Neural cell (in vitro differentiated cells): ENCODE results near the gene SLC66A2.

Experiments
- EP300 ChIP-seq: fragments of 450-650 bp; conservative IDR thresholded peaks from 2 replicates; pipeline ENCODE4 v1.6.1; 2014; ENCODE audit warnings: antibody characterized with exemption, mild to moderate bottlenecking, moderate library complexity; ENCODE audit not compliant: poor library complexity, severe bottlenecking
- EZH2 ChIP-seq: fragments of 200-600, 300-800 bp; shearing (Covaris generic), sonication (generic); IDR thresholded peaks from 2 replicates; pipeline ENCODE4 v1.6.1; 2014; ENCODE audit warnings: antibody characterized with exemption, low read length, borderline replicate concordance, mild to moderate bottlenecking; ENCODE audit not compliant: insufficient read depth, poor library complexity, severe bottlenecking
- MXI1 ChIP-seq: fragments of 450-650 bp; conservative IDR thresholded peaks from 2 replicates; pipeline ENCODE4 v1.6.1; 2014; ENCODE audit warnings: antibody characterized with exemption, mild to moderate bottlenecking; ENCODE audit not compliant: poor library complexity, severe bottlenecking
- POLR2AphosphoS5 ChIP-seq: IDR thresholded peaks from 2 replicates; pipeline ENCODE4 v1.6.1; 2012
- RAD21 ChIP-seq: fragments of 450-650 bp; conservative IDR thresholded peaks from 2 replicates; pipeline ENCODE4 v1.6.1; 2014; ENCODE audit warnings: antibody characterized with exemption, mild to moderate bottlenecking, moderate library complexity
- SMC3 ChIP-seq: fragments of 450-650 bp; conservative IDR thresholded peaks from 2 replicates; pipeline ENCODE4 v1.6.1; 2014; ENCODE audit warnings: antibody characterized with exemption, mild to moderate bottlenecking, moderate library complexity; ENCODE audit not compliant: poor library complexity
- TF ChIP-seq, protein P1 (sequence below): fragments of 450-650 bp; IDR thresholded peaks from 2 replicates; pipeline ENCODE4 v1.5.1; 2014; ENCODE audit warnings: antibody characterized with exemption, mild to moderate bottlenecking, moderate library complexity; ENCODE audit not compliant: poor library complexity, severe bottlenecking
- TF ChIP-seq, protein P2 (sequence below): IDR thresholded peaks from 2 replicates; pipeline ENCODE4 v1.6.1; 2012; ENCODE audit warnings: borderline replicate concordance

DNA sequence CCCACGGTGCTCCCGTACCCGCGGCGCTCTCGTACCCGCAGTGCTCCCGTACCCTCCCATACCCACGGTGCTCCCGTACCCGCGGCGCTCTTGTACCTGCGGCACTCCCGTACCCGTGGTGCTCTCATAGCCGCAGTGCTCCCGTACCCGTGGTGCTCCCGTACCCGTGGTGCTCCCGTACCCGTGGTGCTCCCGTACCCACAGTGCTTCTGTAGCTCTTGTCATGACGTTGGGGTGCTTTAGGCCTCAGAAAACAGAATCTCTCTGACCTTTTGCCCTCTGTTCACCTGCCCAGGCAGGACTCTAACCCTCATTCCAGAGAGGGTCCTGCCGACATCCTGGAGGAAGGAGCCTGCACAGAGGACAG is 35.3 kb downstream of the SLC66A2 start:
- TF ChIP-seq, protein P1, sequence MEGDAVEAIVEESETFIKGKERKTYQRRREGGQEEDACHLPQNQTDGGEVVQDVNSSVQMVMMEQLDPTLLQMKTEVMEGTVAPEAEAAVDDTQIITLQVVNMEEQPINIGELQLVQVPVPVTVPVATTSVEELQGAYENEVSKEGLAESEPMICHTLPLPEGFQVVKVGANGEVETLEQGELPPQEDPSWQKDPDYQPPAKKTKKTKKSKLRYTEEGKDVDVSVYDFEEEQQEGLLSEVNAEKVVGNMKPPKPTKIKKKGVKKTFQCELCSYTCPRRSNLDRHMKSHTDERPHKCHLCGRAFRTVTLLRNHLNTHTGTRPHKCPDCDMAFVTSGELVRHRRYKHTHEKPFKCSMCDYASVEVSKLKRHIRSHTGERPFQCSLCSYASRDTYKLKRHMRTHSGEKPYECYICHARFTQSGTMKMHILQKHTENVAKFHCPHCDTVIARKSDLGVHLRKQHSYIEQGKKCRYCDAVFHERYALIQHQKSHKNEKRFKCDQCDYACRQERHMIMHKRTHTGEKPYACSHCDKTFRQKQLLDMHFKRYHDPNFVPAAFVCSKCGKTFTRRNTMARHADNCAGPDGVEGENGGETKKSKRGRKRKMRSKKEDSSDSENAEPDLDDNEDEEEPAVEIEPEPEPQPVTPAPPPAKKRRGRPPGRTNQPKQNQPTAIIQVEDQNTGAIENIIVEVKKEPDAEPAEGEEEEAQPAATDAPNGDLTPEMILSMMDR, result no peak
- TF ChIP-seq POLR2AphosphoS5, result no peak
- TF ChIP-seq EZH2, result no peak
- no peak for TF ChIP-seq SMC3
- no peak for TF ChIP-seq EP300
- no peak for TF ChIP-seq RAD21
- TF ChIP-seq MXI1, result no peak
- TF ChIP-seq, protein P2, sequence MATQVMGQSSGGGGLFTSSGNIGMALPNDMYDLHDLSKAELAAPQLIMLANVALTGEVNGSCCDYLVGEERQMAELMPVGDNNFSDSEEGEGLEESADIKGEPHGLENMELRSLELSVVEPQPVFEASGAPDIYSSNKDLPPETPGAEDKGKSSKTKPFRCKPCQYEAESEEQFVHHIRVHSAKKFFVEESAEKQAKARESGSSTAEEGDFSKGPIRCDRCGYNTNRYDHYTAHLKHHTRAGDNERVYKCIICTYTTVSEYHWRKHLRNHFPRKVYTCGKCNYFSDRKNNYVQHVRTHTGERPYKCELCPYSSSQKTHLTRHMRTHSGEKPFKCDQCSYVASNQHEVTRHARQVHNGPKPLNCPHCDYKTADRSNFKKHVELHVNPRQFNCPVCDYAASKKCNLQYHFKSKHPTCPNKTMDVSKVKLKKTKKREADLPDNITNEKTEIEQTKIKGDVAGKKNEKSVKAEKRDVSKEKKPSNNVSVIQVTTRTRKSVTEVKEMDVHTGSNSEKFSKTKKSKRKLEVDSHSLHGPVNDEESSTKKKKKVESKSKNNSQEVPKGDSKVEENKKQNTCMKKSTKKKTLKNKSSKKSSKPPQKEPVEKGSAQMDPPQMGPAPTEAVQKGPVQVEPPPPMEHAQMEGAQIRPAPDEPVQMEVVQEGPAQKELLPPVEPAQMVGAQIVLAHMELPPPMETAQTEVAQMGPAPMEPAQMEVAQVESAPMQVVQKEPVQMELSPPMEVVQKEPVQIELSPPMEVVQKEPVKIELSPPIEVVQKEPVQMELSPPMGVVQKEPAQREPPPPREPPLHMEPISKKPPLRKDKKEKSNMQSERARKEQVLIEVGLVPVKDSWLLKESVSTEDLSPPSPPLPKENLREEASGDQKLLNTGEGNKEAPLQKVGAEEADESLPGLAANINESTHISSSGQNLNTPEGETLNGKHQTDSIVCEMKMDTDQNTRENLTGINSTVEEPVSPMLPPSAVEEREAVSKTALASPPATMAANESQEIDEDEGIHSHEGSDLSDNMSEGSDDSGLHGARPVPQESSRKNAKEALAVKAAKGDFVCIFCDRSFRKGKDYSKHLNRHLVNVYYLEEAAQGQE, result no peak
